NCI-H345 (cell line): ENCODE measurements around the gene ITIH6.

Source experiments
- DNase-seq: peaks from one replicate; lab custom pipeline; 2025; lab: John Stamatoyannopoulos, UW

The ITIH6 gene

GRCh38 chrX:54710920-54711319, 87.1 kb downstream of the ITIH6 start:
- no peak for DNase-seq

- DNase-seq, result no peak
Measured at GRCh38 chrX:54708404-54708803, 89.7 kb downstream of the ITIH6 start.
